Left kidney (tissue), 8 donors: ENCODE measurements around the gene LIN52. TPM values are rescaled to one million over a fixed set of nuclear protein-coding genes. Genes with fewer than 3 reads are reported as not detected.

ENCODE experiments used
- DNase-seq: peaks from one replicate; pipeline ENCODE4 v3.0.0-alpha.2; 2013
- long read RNA-seq, 8 donors: transcript quantifications; one replicate each; lab custom pipeline, GENCODE V29; 2026
- polyA plus RNA-seq: library from polyadenylated mRNA; unstranded; fragments of 120-200 nt; gene quantifications from one replicate; pipeline ENCODE4 v1.2.1, GENCODE V29; 2013; ENCODE audit not compliant: insufficient read length

LIN52 gene
- polyA plus RNA-seq = 22.7 TPM
- long read RNA-seq, donor 1, transcript LIN52-205 (6 exons, 2,776 nt) = major isoform, 8 of 8 reads
- long read RNA-seq, donor 1, partial matches to known transcripts = 0 of 8 reads
- long read RNA-seq, donor 1, other reads (novel, unspliced or antisense) = 0 of 8 reads
- long read RNA-seq, donor 2, partial matches to known transcripts = 0 of 3 reads
- long read RNA-seq, donor 2, other reads (novel, unspliced or antisense) = 0 of 3 reads
- long read RNA-seq, donor 3, transcript LIN52-205 (6 exons, 2,776 nt) = major isoform, 5 of 30 reads
- long read RNA-seq, donor 3, partial matches to known transcripts = 25 of 30 reads
- long read RNA-seq, donor 3, other reads (novel, unspliced or antisense) = 0 of 30 reads
- long read RNA-seq, donor 4 = 0 reads
- long read RNA-seq, donor 5, transcript LIN52-205 (6 exons, 2,776 nt) = major isoform, 9 of 9 reads
- long read RNA-seq, donor 5, partial matches to known transcripts = 0 of 9 reads
- long read RNA-seq, donor 5, other reads (novel, unspliced or antisense) = 0 of 9 reads
- long read RNA-seq, donor 6, partial matches to known transcripts = 6 of 10 reads
- long read RNA-seq, donor 6, other reads (novel, unspliced or antisense) = 0 of 10 reads
- long read RNA-seq, donor 7, transcript LIN52-205 (6 exons, 2,776 nt) = major isoform, 7 of 7 reads
- long read RNA-seq, donor 7, partial matches to known transcripts = 0 of 7 reads
- long read RNA-seq, donor 7, other reads (novel, unspliced or antisense) = 0 of 7 reads
- long read RNA-seq, donor 8, partial matches to known transcripts = 5 of 5 reads
- long read RNA-seq, donor 8, other reads (novel, unspliced or antisense) = 0 of 5 reads

GRCh38 chr14:74084277-74085046, at the start of gene LIN52, which contains the start of gene ALDH6A1:
LIN52 (plus strand) TSS chr14:74084956; CDS start chr14:74084975, 19 bp downstream.
ALDH6A1 (minus strand) TSS chr14:74084453; CDS start chr14:74084394, 59 bp downstream.
- DNase-seq = peak; percentile 100

GRCh38 chr14:74035556-74035955, 49.2 kb upstream of the LIN52 start:
- DNase-seq = no peak

GRCh38 chr14:74038020-74038859, 46.5 kb upstream of the LIN52 start:
- DNase-seq = peak; percentile 69

- DNase-seq = no peak
Observed at GRCh38 chr14:74042296-74042695, 42.5 kb upstream of the LIN52 start.

GRCh38 chr14:74045522-74045921, 39.2 kb upstream of the LIN52 start:
- no peak for DNase-seq

- DNase-seq = no peak
Observed at GRCh38 chr14:74048281-74048680, 36.5 kb upstream of the LIN52 start.

- no peak for DNase-seq
Observed at GRCh38 chr14:74049876-74050495, 34.8 kb upstream of the LIN52 start.

- no peak for DNase-seq
Observed at GRCh38 chr14:74062809-74063150, 22.0 kb upstream of the LIN52 start.

GRCh38 chr14:74064426-74064825, 20.3 kb upstream of the LIN52 start:
- DNase-seq = no peak

- DNase-seq = no peak
Observed at GRCh38 chr14:74064883-74065282, 19.9 kb upstream of the LIN52 start.

- no peak for DNase-seq
Observed at GRCh38 chr14:74065746-74066575, 18.8 kb upstream of the LIN52 start.

- DNase-seq = no peak
Observed at GRCh38 chr14:74077401-74077800, 7.4 kb upstream of the LIN52 start.

GRCh38 chr14:74080820-74081460, 3.8 kb upstream of the LIN52 start:
- DNase-seq = no peak

GRCh38 chr14:74081491-74081890, 3.3 kb upstream of the LIN52 start:
- no peak for DNase-seq

- DNase-seq = no peak
Observed at GRCh38 chr14:74083161-74083560, 1.6 kb upstream of the LIN52 start.

GRCh38 chr14:74083784-74084276, 926 bp upstream of the LIN52 start:
- DNase-seq = no peak

- no peak for DNase-seq
Observed at GRCh38 chr14:74085047-74085637, 386 bp downstream of the LIN52 start.

GRCh38 chr14:74085828-74086227, 1.1 kb downstream of the LIN52 start:
- no peak for DNase-seq
